ENCODE data around the gene CARD19. TPM values are rescaled to one million over a fixed set of nuclear protein-coding genes. Genes with fewer than 3 reads are reported as not detected.

The CARD19 gene
- polyA plus RNA-seq, 1 donor (not counting 4 experiments of a cell fraction or from before 2014, with no cell fraction given): 36.7 TPM

GRCh38 chr9:93124793-93125192 lies 28.8 kb downstream of the CARD19 start:
- Histone ChIP-seq H3K4me1 (ENCODE audit: control insufficient read depth, extremely low read depth, insufficient read depth, low read length) (no peaks in the 10 kb centered on the region), H3K4me3 (ENCODE audit: control insufficient read depth in 2 of 3, extremely low read depth in 1 of 3, insufficient read depth in 2 of 3, low read depth in 1 of 3, low read length in 3 of 3) (no peak overlapping the region), H3K4me2 (ENCODE audit: control insufficient read depth, extremely low read depth, insufficient read depth, low read depth, low read length) (no peak overlapping the region), H3K9ac (ENCODE audit: control insufficient read depth, extremely low read depth, insufficient read depth, low read length) (no peak overlapping the region), H3K9me1 (ENCODE audit: control insufficient read depth, extremely low read depth, insufficient read depth, low read length) (no peaks in the 10 kb centered on the region), H3K27ac (ENCODE audit: control insufficient read depth, insufficient read depth, low read length) (no peak overlapping the region), H3K27me3 (ENCODE audit: control insufficient read depth, extremely low read depth, insufficient read depth, low read length) (no peaks in the 10 kb centered on the region), H4K20me1 (ENCODE audit: control insufficient read depth, extremely low read depth, insufficient read depth, low read length) (no peaks in the 10 kb centered on the region), H2AFZ (ENCODE audit: control insufficient read depth, low read length) (no peak overlapping the region), H3K9me3 (ENCODE audit: control insufficient read depth, low read depth, low read length) (no peaks in the 10 kb centered on the region), H3K79me2 (ENCODE audit: control insufficient read depth, insufficient read depth, low read length) (no peaks in the 10 kb centered on the region), H3K36me3 (ENCODE audit: control insufficient read depth in 2 of 2, extremely low read depth in 1 of 2, insufficient read depth in 2 of 2, low read length in 2 of 2) (no peaks in the 10 kb centered on the region)
- TF ChIP-seq CTCF (optimal IDR thresholded peaks at IDR 0.05 in 1 of 3, IDR thresholded peaks at IDR 0.05 in 1 of 3, conservative IDR thresholded peaks at IDR 0.05 in 1 of 3; ENCODE audit: extremely low read depth in 1 of 3, insufficient read depth in 2 of 3, low read length in 3 of 3) (no peak), EZH2 (IDR thresholded peaks at IDR 0.05; ENCODE audit: low read length) (no peak)
- FAIRE-seq (no peak), DNase-seq (ENCODE audit: low read depth, low spot score) (no peak)
- dilution Hi-C loops (cut with MboI; ENCODE audit: extremely low pct_ligation_motif_present, low sequenced_read_pairs): no loop called here

- Histone ChIP-seq H2AFZ (ENCODE audit: control insufficient read depth, low read length) (no peak overlapping the region), H3K4me1 (ENCODE audit: control insufficient read depth, extremely low read depth, insufficient read depth, low read length) (no peaks in the 10 kb centered on the region), H3K36me3 (ENCODE audit: control insufficient read depth in 2 of 2, extremely low read depth in 1 of 2, insufficient read depth in 2 of 2, low read length in 2 of 2) (no peaks in the 10 kb centered on the region), H3K79me2 (ENCODE audit: control insufficient read depth, insufficient read depth, low read length) (no peaks in the 10 kb centered on the region), H3K4me2 (ENCODE audit: control insufficient read depth, extremely low read depth, insufficient read depth, low read depth, low read length) (no peak overlapping the region), H3K9ac (ENCODE audit: control insufficient read depth, extremely low read depth, insufficient read depth, low read length) (no peak overlapping the region), H4K20me1 (ENCODE audit: control insufficient read depth, extremely low read depth, insufficient read depth, low read length) (no peaks in the 10 kb centered on the region), H3K9me1 (ENCODE audit: control insufficient read depth, extremely low read depth, insufficient read depth, low read length) (no peaks in the 10 kb centered on the region), H3K27ac (ENCODE audit: control insufficient read depth, insufficient read depth, low read length) (no peak overlapping the region), H3K4me3 (ENCODE audit: control insufficient read depth in 2 of 3, extremely low read depth in 1 of 3, insufficient read depth in 2 of 3, low read depth in 1 of 3, low read length in 3 of 3) (no peak overlapping the region), H3K27me3 (ENCODE audit: control insufficient read depth, extremely low read depth, insufficient read depth, low read length) (no peaks in the 10 kb centered on the region), H3K9me3 (ENCODE audit: control insufficient read depth, low read depth, low read length) (no peaks in the 10 kb centered on the region)
- dilution Hi-C loops (cut with MboI; ENCODE audit: extremely low pct_ligation_motif_present, low sequenced_read_pairs): no loop called here
- no peak for DNase-seq (ENCODE audit: low read depth, low spot score)
- FAIRE-seq: no peak
- TF ChIP-seq CTCF (optimal IDR thresholded peaks at IDR 0.05 in 1 of 3, IDR thresholded peaks at IDR 0.05 in 1 of 3, conservative IDR thresholded peaks at IDR 0.05 in 1 of 3; ENCODE audit: extremely low read depth in 1 of 3, insufficient read depth in 2 of 3, low read length in 3 of 3) (no peak), EZH2 (IDR thresholded peaks at IDR 0.05; ENCODE audit: low read length) (no peak)
These were observed 29.4 kb downstream of the CARD19 start for GRCh38 chr9:93125331-93125894.
